ENCODE results near the gene ABLIM3.
A peak's percentile ranks its signal among the peaks of the same experiment; 100 is the strongest.
"Not testable (repeated sequence)": the region's sequence is repeated elsewhere in the genome, so short reads cannot be mapped to it uniquely, and the experiment has no call there.

Gene ABLIM3

DNA sequence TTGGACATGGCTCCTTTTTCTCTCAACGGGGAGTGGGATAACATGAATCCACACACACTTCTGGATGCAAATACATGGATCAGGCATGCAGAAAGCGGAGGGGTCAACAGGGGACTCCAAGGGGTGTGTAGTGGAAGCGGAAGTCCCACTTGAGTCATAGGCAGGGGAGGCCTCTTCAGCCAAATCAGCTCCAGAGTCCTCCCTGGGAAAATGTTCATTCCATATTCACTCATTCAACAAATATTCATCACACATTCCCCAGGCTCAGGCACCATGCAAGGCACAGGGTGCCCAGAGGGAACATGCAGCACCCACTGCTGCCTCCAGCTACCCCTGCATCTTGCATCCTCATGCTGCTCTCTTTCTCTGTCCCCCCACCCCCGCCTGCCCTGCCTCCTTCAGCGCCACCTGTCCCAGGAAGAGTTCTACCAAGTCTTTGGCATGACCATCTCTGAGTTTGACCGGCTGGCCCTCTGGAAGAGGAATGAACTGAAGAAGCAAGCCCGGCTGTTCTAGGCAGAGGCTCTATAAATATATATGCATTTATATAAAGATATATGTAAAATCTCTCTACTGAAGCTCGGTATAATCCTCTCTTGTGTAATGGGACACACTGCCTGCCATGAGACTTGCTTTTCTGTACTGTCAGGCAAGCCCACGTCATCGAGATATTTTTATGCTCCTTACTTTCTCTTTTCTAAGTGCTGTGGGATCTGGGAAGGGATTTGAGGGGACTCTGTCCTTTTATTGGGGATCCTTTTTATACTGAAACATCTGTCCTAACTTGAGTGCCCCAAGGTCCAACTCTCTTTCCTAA is 116.8 kb downstream of the ABLIM3 start:
- peak; percentile 70 for DNase-seq (ENCODE audit: low read depth)

GRCh38 chr5:149260761-149261160 is 119.5 kb downstream of the ABLIM3 start:
- no peak for DNase-seq (ENCODE audit: low read depth)

DNA sequence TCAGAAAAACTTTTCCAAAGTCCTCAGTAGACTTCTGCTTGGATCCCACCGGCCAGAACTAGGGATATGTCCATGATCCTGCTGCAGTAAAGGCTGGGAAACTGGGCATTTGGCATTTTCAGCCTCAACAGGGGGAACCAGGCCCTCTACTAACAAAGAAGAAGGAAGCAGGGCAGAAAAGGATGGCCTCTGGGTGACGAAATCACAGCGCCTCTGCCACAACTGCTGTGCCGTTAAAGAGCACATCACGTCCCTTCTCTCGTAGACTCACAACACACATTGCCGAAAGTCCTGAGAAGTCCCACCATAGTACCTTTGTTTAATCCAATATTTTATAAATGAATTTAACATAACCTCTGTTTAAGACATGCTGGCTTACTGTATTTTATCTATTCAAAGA is 120.0 kb downstream of the ABLIM3 start:
- no peak for DNase-seq (ENCODE audit: low read depth)

GRCh38 chr5:149262315-149262714 is 121.0 kb downstream of the ABLIM3 start:
- no peak for DNase-seq (ENCODE audit: low read depth)

DNA sequence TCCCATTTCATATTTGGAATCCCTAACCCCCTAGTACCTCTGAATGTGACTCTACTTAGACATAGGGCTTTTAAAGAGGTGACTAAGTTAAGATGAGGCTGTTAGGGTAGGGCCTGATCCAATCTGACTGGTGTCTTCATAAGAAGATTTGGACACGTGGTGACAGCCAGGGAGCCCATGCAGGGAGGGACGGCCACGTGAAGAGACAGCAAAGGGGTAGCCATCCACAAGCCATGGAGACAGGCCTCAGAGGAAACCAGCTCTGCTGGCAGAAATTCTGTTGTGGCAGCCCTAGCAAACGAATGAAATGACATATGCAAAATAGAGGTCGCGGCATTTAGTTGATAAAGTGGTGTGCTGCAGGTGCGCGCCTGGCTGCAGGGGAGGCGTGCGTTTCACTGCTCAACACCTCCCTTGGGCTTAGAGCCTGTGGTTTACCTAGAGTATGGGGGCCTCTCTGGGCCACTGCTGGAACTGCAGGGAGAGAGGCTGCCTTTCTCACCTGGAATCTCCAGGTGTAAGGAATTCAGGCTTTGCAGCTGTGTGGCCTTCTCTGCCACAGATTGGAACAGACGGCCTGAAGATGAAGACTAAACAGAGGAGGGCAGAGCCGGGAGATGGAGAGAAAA is 123.3 kb downstream of the ABLIM3 start:
- no peak for DNase-seq (ENCODE audit: low read depth)

DNA sequence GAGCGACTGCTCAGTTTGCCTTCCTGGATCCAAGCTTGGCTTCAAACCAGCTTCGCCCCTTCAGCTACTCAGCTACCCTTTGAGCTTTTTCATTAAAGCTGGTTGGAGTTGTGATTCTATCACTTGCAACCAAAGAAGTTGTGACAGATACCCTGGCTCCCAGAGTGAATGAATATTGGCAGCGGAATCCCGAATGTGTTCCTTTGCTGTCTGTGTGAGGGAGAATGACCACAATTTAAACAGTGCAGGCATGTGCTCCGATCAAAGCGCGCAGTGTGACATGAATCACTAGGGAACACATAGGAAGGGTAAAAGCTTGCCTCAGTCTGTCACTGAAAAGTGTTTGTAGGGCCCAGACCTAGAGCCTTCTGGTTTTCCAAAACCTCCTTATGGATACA is 123.8 kb downstream of the ABLIM3 start:
- DNase-seq (ENCODE audit: low read depth) = no peak

- DNase-seq (ENCODE audit: low read depth) = peak; percentile 69
Measured at GRCh38 chr5:149265597-149265996, 124.3 kb downstream of the ABLIM3 start.

- no peak for DNase-seq (ENCODE audit: low read depth)
Measured at GRCh38 chr5:149267241-149267973, 126.1 kb downstream of the ABLIM3 start.

- DNase-seq (ENCODE audit: low read depth) = peak; percentile 56
Measured at GRCh38 chr5:149268928-149269557, 127.8 kb downstream of the ABLIM3 start.

DNA sequence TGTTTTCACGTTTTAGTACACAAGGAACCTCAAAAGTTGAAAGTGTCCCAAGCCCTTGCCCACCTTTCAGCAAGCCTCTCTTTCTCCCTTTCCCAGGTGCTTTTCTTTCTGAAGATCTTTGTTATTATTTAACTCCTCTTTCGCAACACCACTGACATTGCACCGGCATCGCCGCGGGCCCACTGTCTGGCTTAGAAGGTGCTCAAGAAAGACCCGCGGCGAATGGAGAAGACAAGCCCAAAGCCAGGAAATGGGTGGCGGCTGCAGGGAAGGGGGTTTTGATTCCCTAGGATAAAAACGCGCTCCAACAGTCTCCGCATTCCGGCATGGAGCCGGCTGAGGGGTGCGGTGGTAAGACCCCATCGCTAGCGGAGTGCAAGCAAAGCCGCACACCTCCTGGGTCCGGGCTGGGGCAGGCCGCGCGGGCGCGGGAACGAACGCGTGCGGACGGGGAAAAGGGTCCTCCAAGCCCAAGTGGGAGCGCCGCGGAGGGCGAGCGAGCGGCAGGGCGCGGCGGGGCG is 130.0 kb downstream of the ABLIM3 start:
- DNase-seq (ENCODE audit: low read depth) = no peak

- DNase-seq (ENCODE audit: low read depth) = peak; percentile 60
Measured at GRCh38 chr5:149271716-149272563, 130.6 kb downstream of the ABLIM3 start, which contains the start of gene AFAP1L1. AFAP1L1 (plus strand) TSS chr5:149271859; CDS start chr5:149271969, 110 bp downstream.

DNA sequence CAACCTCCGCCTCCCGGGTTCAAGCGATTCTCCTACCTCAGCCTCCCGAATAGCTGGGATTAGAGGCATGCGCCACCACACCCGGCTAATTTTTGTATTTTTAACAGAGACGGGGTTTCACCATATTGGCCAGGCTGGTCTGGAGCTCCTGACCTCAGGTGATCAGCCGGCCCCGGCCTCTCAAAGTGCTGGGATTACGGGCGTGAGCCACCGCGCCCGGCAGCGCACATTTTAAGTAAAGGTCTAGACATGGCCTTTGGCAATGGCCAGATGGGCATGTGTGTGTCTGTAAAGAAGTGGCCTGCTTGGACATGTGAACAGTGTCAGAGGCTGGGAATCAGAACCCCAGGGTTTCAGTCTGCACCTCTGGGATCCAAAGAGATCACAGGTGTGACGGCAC is 131.5 kb downstream of the ABLIM3 start:
- not testable (repeated sequence) for DNase-seq (ENCODE audit: low read depth)

GRCh38 chr5:149273237-149273636 is 131.9 kb downstream of the ABLIM3 start:
- DNase-seq (ENCODE audit: low read depth) = no peak

DNA sequence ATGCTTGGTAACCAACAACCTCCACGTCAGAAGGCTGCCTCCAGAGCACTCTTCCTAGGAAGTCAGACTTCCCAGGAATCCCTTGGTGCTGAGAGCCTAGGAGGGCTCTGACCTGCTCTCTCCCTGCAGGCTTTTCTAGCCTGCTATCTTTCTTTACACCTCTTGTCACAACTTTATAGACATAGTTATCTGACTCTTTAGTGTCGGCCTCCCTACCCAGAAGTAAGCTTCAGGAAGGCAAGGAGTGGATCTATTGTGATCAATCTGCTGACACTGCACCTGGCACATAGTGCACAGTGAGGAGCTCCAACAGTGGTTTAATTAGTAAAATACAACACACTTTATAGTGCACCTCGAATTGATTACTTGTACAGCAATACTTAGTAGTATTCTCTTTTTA is 132.7 kb downstream of the ABLIM3 start:
- no peak for DNase-seq (ENCODE audit: low read depth)

DNA sequence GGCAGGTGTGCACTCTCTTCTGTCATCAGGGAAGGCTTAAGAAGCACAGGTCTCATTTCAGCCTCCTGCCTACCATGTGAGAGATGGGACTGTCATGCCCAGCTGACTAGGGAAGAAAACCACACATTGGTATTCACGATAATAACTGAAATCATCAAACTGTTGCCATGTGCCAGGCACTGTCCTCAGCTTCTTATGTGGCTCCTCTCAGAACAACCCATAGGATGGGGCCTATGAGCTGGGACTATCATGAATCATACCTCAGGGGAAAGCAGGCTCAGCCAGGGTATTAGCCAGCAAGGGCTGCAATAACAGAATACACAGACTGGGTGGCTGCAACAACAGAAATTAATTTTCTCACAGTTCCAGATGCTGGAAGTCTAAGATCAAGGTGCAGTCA is 133.6 kb downstream of the ABLIM3 start:
- DNase-seq (ENCODE audit: low read depth) = peak; percentile 56

GRCh38 chr5:149277801-149278200 is 136.5 kb downstream of the ABLIM3 start:
- no peak for DNase-seq (ENCODE audit: low read depth)

GRCh38 chr5:149278451-149279210 is 137.3 kb downstream of the ABLIM3 start:
- DNase-seq (ENCODE audit: low read depth) = no peak

DNA sequence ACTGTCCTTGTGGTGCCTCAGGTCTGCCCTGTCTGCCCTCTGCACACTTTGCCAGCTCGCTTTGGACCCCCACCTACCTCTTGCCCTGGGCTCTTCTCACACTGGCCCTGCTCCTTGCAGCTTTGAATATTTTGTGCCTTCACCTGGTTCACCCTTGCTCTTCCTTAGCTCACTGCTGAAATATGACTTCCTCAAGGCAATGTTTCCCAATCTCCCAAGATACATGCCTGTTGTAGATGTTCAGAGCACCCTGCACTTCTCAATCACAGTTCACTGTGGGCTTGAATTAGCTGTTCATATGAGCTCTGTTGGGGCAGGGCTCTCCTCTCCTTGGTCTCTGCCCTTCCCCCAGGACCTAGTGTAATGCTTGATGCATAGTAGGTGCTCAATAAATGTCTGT is 138.4 kb downstream of the ABLIM3 start:
- DNase-seq (ENCODE audit: low read depth) = no peak

DNA sequence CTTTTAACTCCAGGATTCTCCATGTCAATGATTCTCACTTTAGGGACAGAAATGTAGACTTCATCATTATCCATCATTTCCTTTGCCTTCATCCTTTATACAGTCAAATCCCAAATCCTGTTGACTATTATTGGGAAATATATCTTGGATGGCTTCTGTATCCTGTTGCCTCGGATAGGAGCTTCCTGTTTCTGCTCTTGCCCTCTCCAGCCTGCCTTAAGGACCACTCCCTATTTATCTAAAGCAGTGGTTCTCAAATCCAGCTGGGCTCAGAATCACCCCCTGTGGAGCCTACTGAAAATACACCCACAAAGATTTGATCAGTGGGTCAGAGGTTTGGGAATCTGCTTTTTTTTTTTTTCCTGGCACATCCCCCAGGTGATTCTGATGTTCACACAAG is 138.8 kb downstream of the ABLIM3 start:
- no peak for DNase-seq (ENCODE audit: low read depth)

GRCh38 chr5:149280802-149281201 is 139.5 kb downstream of the ABLIM3 start:
- DNase-seq (ENCODE audit: low read depth) = no peak

Measured in iris pigment epithelial cell (primary cell).